H1 (cell line): ENCODE results near the gene NEURL1. TPM values are rescaled to one million over a fixed set of nuclear protein-coding genes. Genes with fewer than 3 reads are reported as not detected.

Experiments
- CTCF ChIA-PET: fragments of 300-600 bp; sonication (Branson Sonifier 250); formaldehyde crosslinking; loops from one replicate; lab custom pipeline; 2021; ENCODE audit not compliant: partially characterized antibody; lab: Charles Lee
- POLR2A ChIA-PET: fragments of 300-600 bp; sonication (Branson Sonifier 250); formaldehyde crosslinking; loops from one replicate; lab custom pipeline; 2021; ENCODE audit warnings: inconsistent platforms; ENCODE audit not compliant: partially characterized antibody; lab: Charles Lee
- DNase-seq, 2 experiments: peaks; one replicate each; pipeline versions ENCODE4 v3.0.0 to v3.0.0-alpha.2; 2010 to 2022; ENCODE audit warnings: low spot score in 2 of 2, low read depth in 1 of 2, mixed read lengths in 1 of 2
- FAIRE-seq: peaks from 2 replicates; lab custom pipeline; 2011; peaks lifted over from hg19 to GRCh38; lab: Jason Lieb, UNC
- H2AFZ ChIP-seq: 2 replicates; pipeline ENCODE4 v1.8.1; 2012; ENCODE audit warnings: low read length, inconsistent platforms
- H2AK5ac ChIP-seq: 2 replicates; pipeline ENCODE4 v1.6.1; 2013; ENCODE audit warnings: low read depth, low read length
- H2BK120ac ChIP-seq: replicated peaks from 2 replicates; pipeline ENCODE3; 2013; ENCODE audit warnings: low read depth, low read length, inconsistent platforms
- H2BK12ac ChIP-seq: 2 replicates; pipeline ENCODE4 v1.6.1; 2013; ENCODE audit warnings: low read depth, low read length
- H2BK15ac ChIP-seq: 2 replicates; pipeline ENCODE4 v1.6.1; 2013; ENCODE audit warnings: low read length
- H2BK20ac ChIP-seq: 2 replicates; pipeline ENCODE4 v1.6.1; 2013; ENCODE audit warnings: low read length
- H2BK5ac ChIP-seq: 2 replicates; pipeline ENCODE4 v1.6.1; 2013; ENCODE audit warnings: low read depth, low read length
- H3K14ac ChIP-seq: 2 replicates; pipeline ENCODE4 v1.6.1; 2013; ENCODE audit warnings: inconsistent platforms; ENCODE audit not compliant: insufficient read length
- H3K18ac ChIP-seq: 2 replicates; pipeline ENCODE4 v1.6.1; 2013; ENCODE audit warnings: low read length; ENCODE audit errors: extremely low read depth
- H3K23ac ChIP-seq: 2 replicates; pipeline ENCODE4 v1.6.1; 2013; ENCODE audit warnings: inconsistent platforms; ENCODE audit not compliant: insufficient read length
- H3K23me2 ChIP-seq: 2 replicates; pipeline ENCODE4 v1.6.1; 2013; ENCODE audit warnings: low read depth, low read length
- H3K27ac ChIP-seq: 2 replicates; pipeline ENCODE4 v1.6.1; 2011; ENCODE audit warnings: low read depth, low read length, inconsistent platforms
- H3K27me3 ChIP-seq, 4 experiments: replicated peaks in 1 of 4; 1 replicate in 1 of 4; 2 replicates in 3 of 4; pipeline versions ENCODE4 v1.6.1 to v1.8.1; 2011 to 2013; ENCODE audit warnings: low read length in 3 of 4, mild to moderate bottlenecking in 3 of 4, inconsistent platforms in 2 of 4, mixed read lengths in 2 of 4, moderate library complexity in 1 of 4; ENCODE audit not compliant: control insufficient read depth in 3 of 4, insufficient read depth in 3 of 4; ENCODE audit errors: extremely low read depth in 1 of 4
- H3K36me3 ChIP-seq, 4 experiments: 2 replicates each; pipeline versions ENCODE4 v1.6.1 to v1.8.1; 2011 to 2013; ENCODE audit warnings: mild to moderate bottlenecking in 4 of 4, low read length in 3 of 4, moderate library complexity in 2 of 4, control low read depth in 1 of 4, inconsistent platforms in 1 of 4; ENCODE audit not compliant: insufficient read depth in 4 of 4, control insufficient read depth in 2 of 4
- H3K4ac ChIP-seq: replicated peaks from 2 replicates; pipeline ENCODE3; 2013; ENCODE audit warnings: low read length, low read depth, mixed read lengths, inconsistent platforms; ENCODE audit not compliant: insufficient read length
- H3K4me1 ChIP-seq, 4 experiments: replicated peaks in 1 of 4; 1 replicate in 1 of 4; 2 replicates in 3 of 4; pipeline versions ENCODE4 v1.6.1 to v1.8.1; 2011 to 2013; ENCODE audit warnings: low read length in 3 of 4, inconsistent platforms in 2 of 4, mixed read lengths in 1 of 4; ENCODE audit not compliant: insufficient read depth in 4 of 4, control insufficient read depth in 3 of 4
- H3K4me2 ChIP-seq, 2 experiments: 2 replicates each; pipeline versions ENCODE4 v1.6.1 to v1.8.1; 2011 to 2013; ENCODE audit warnings: low read depth in 2 of 2, low read length in 2 of 2, control low read depth in 1 of 2, inconsistent platforms in 1 of 2, mild to moderate bottlenecking in 1 of 2; ENCODE audit not compliant: insufficient read depth in 1 of 2
- H3K4me3 ChIP-seq, 4 experiments: fragments of 200-600, 300-600 bp in 1 of 4; sonication (generic), shearing (Covaris generic), sonication (Bioruptor Twin) in 1 of 4; 2 replicates each; pipeline versions ENCODE4 v1.5.1 to v1.8.1; 2011 to 2016; ENCODE audit warnings: low read length in 4 of 4, low read depth in 3 of 4, control low read depth in 2 of 4, inconsistent platforms in 2 of 4, mild to moderate bottlenecking in 2 of 4, mixed read lengths in 1 of 4, moderate library complexity in 1 of 4; ENCODE audit not compliant: insufficient read depth in 2 of 4; ENCODE audit errors: extremely low read depth in 1 of 4
- H3K56ac ChIP-seq: replicated peaks from 2 replicates; pipeline ENCODE3; 2013; ENCODE audit warnings: low read depth, mild to moderate bottlenecking, mixed read lengths, low read length, inconsistent platforms; ENCODE audit not compliant: insufficient read length
- H3K79me1 ChIP-seq: 2 replicates; pipeline ENCODE4 v1.6.1; 2013; ENCODE audit warnings: low read depth, low read length, control low read depth
- H3K79me2 ChIP-seq, 2 experiments: 2 replicates each; pipeline versions ENCODE4 v1.6.1 to v1.8.1; 2012 to 2013; ENCODE audit warnings: low read length in 2 of 2, mild to moderate bottlenecking in 2 of 2, inconsistent platforms in 1 of 2; ENCODE audit not compliant: insufficient read depth in 2 of 2, control insufficient read depth in 1 of 2
- H3K9ac ChIP-seq, 4 experiments: replicated peaks in 1 of 4; 1 replicate in 1 of 4; 2 replicates in 3 of 4; pipeline versions ENCODE4 v1.6.1 to v1.8.1; 2011 to 2013; ENCODE audit warnings: low read depth in 3 of 4, low read length in 3 of 4, control low read depth in 2 of 4, mild to moderate bottlenecking in 2 of 4, moderate library complexity in 2 of 4, inconsistent platforms in 1 of 4; ENCODE audit errors: extremely low read depth in 1 of 4
- H3K9me3 ChIP-seq, 2 experiments: 2 replicates each; pipeline versions ENCODE4 v1.6.1 to v1.8.1; 2012 to 2013; ENCODE audit warnings: mild to moderate bottlenecking in 2 of 2, moderate library complexity in 2 of 2, control low read depth in 1 of 2, inconsistent platforms in 1 of 2, low read depth in 1 of 2, low read length in 1 of 2, mixed read lengths in 1 of 2; ENCODE audit not compliant: insufficient read depth in 2 of 2
- H4K20me1 ChIP-seq, 2 experiments: replicated peaks in 1 of 2; 2 replicates each; pipeline versions ENCODE3 to v1.8.1; 2011 to 2013; ENCODE audit warnings: inconsistent platforms in 2 of 2, low read length in 2 of 2, mild to moderate bottlenecking in 1 of 2; ENCODE audit not compliant: insufficient read depth in 2 of 2, control insufficient read depth in 1 of 2
- H4K5ac ChIP-seq: 2 replicates; pipeline ENCODE4 v1.6.1; 2013; ENCODE audit warnings: low read length, low read depth, mixed read lengths, inconsistent platforms; ENCODE audit not compliant: insufficient read length
- H4K8ac ChIP-seq: 2 replicates; pipeline ENCODE4 v1.8.0; 2013; ENCODE audit warnings: mild to moderate bottlenecking, moderate library complexity, low read length, inconsistent platforms; ENCODE audit not compliant: insufficient read depth; ENCODE audit errors: extremely low read depth
- H4K91ac ChIP-seq: replicated peaks from 2 replicates; pipeline ENCODE3; 2013; ENCODE audit warnings: low read length, mixed read lengths, inconsistent platforms; ENCODE audit not compliant: insufficient read length
- CREB1 ChIP-seq: IDR thresholded peaks from 2 replicates; pipeline ENCODE4 v1.6.1; 2012; ENCODE audit warnings: inconsistent platforms
- EP300 ChIP-seq, 2 experiments: IDR thresholded peaks; 1 replicate in 1 of 2; 2 replicates in 1 of 2; pipeline ENCODE4 v1.6.1; 2011 to 2012; ENCODE audit warnings: low read depth in 2 of 2, low read length in 2 of 2, mild to moderate bottlenecking in 2 of 2, borderline replicate concordance in 1 of 2, inconsistent platforms in 1 of 2, moderate library complexity in 1 of 2
- EZH2 ChIP-seq: fragments of 200-600 bp; sonication (generic); IDR thresholded peaks from 2 replicates; pipeline ENCODE4 v1.7.1; 2012; ENCODE audit warnings: low read depth, mild to moderate bottlenecking, moderate library complexity, low read length, inconsistent platforms; ENCODE audit not compliant: severe bottlenecking
- GABPA ChIP-seq: IDR thresholded peaks from 2 replicates; pipeline ENCODE4 v1.6.1; 2011; ENCODE audit warnings: mild to moderate bottlenecking, low read length, moderate library complexity, borderline replicate concordance; ENCODE audit not compliant: insufficient read depth
- GTF2F1 ChIP-seq: IDR thresholded peaks from 2 replicates; pipeline ENCODE4 v1.6.1; 2012; ENCODE audit warnings: low read depth, low read length, improper control_type of control experiment, borderline replicate concordance
- JUN ChIP-seq: IDR thresholded peaks from 2 replicates; pipeline ENCODE4 v1.6.1; 2011; ENCODE audit warnings: low read depth, mild to moderate bottlenecking, improper control_type of control experiment, low read length
- RAD21 ChIP-seq, 2 experiments: IDR thresholded peaks in 1 of 2; conservative IDR thresholded peaks in 1 of 2; 2 replicates each; pipeline ENCODE4 v1.6.1; 2011; ENCODE audit warnings: low read depth in 2 of 2, low read length in 2 of 2, improper control_type of control experiment in 1 of 2, inconsistent platforms in 1 of 2, mild to moderate bottlenecking in 1 of 2, moderate library complexity in 1 of 2
- RFX5 ChIP-seq: IDR thresholded peaks from 2 replicates; pipeline ENCODE4 v1.6.1; 2011; ENCODE audit warnings: low read depth, low read length, improper control_type of control experiment, borderline replicate concordance
- SP4 ChIP-seq: IDR thresholded peaks from 2 replicates; pipeline ENCODE4 v1.6.1; 2012; ENCODE audit warnings: low read length, inconsistent platforms
- TAF1 ChIP-seq: IDR thresholded peaks from 2 replicates; pipeline ENCODE4 v1.6.1; 2011; ENCODE audit warnings: mild to moderate bottlenecking, low read depth, low read length
- TAF7 ChIP-seq: optimal IDR thresholded peaks from 2 replicates; pipeline ENCODE3; 2011; ENCODE audit warnings: low read depth, mild to moderate bottlenecking, inconsistent platforms, low read length, moderate library complexity, borderline replicate concordance
- WGBS, 2 experiments: shearing (Covaris generic) in 1 of 2; methylation state at CpG; one replicate each; pipeline versions ENCODE4 v1.1.6 to v1.1.7; 2013 to 2015; ENCODE audit warnings: low lambda C conversion rate in 2 of 2, mixed read lengths in 2 of 2, inconsistent platforms in 1 of 2, low coverage in 1 of 2, missing lambda C conversion rate in 1 of 2; ENCODE audit not compliant: insufficient replicate concordance in 2 of 2, insufficient coverage in 1 of 2, insufficient read length in 1 of 2; ENCODE audit errors: extremely low coverage in 1 of 2, missing lambda C conversion rate in 1 of 2; 5-methylcytosine and 5-hydroxymethylcytosine counted together
- polyA plus RNA-seq, 7 experiments: library from polyadenylated mRNA; depleted of rRNA in 3 of 7; stranded (reverse) in 5 of 7; unstranded in 2 of 7; fragments of >200 nt in 5 of 7; fragments of 200-250 nt in 2 of 7; gene quantifications; 1 replicate in 5 of 7; 2 replicates in 1 of 7; 4 replicates in 1 of 7; pipeline versions ENCODE4 v1.2.1 to v1.2.3, GENCODE V29; 2011 to 2013; ENCODE audit warnings: missing spikeins in 2 of 7, mixed read lengths in 2 of 7
- total RNA-seq: library from RNA; stranded (reverse); fragmentation: NEBNext Ultra II Directional; extraction: Animal tissue kit (Norgen Biotek cat#: 25700); gene quantifications from 2 replicates; pipeline ENCODE4 v1.2.1, GENCODE V29; 2021
- TF ChIP-seq, protein P1 (sequence below): IDR thresholded peaks from 2 replicates; pipeline ENCODE4 v1.6.1; 2011; ENCODE audit warnings: low read depth, mild to moderate bottlenecking, low read length; ENCODE audit not compliant: insufficient read depth

NEURL1 gene
- total and polyA plus RNA-seq, 2 of the 8 experiments (the other 6 are each of a cell fraction or from before 2014, with no cell fraction given), result 0.54 to 0.58 TPM

DNA sequence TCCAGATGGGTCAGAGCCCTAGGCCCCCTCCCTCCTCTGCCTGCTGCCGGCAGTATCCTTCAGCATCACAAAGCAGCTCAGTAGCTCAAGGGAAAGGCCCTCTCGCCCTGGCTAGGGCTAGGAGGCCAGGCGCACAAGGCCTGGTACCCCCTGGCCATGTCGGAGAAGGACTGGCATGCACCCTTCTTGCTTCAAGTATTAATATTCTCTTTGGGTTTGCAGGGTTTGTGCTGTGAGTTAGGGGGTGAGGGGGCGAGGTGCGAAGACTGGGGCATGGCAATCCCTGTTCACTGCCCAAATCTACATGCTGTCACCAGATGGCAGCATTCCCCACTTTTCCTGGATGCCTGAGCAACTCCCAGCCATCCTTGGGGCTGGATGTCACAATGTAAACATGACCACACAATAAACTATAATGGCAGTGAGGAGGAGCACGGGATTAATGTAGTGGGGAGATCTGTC lies 105.2 kb downstream of the NEURL1 start:
- Histone ChIP-seq H4K20me1 (peaks cover 0 to 3% of the 10 kb centered on the region in 2 experiments), H2AFZ (no peak overlapping the region), H2BK5ac (no peak overlapping the region), H3K23me2 (no peaks in the 10 kb centered on the region; the same call in 1 of the 2 replicates), H3K56ac (no peak overlapping the region), H4K91ac (no peak overlapping the region), H2BK20ac (no peak overlapping the region), H2BK15ac (no peak overlapping the region), H4K8ac (no peak overlapping the region), H3K27me3 (no peaks in the 10 kb centered on the region; a peak in 2 of 7 replicates), H3K4me2 (peak overlapping the region; percentile 4 to 48; a peak in 3 of 4 replicates), H2BK12ac (no peak overlapping the region), H3K79me2 (no peaks in the 10 kb centered on the region), H3K9ac (no peak overlapping the region), H3K79me1 (no peaks in the 10 kb centered on the region), H3K9me3 (no peaks in the 10 kb centered on the region), H3K27ac (no peak overlapping the region), H3K4ac (no peak overlapping the region), H3K4me3 (no peak overlapping the region), H4K5ac (no peak overlapping the region), H3K14ac (no peak overlapping the region), H3K23ac (no peak overlapping the region), H3K18ac (no peak overlapping the region), H3K36me3 (no peaks in the 10 kb centered on the region), H3K4me1 (peaks cover 0 to 4% (median 1%) of the 10 kb centered on the region in 4 experiments; a peak in 3 of 7 replicates), H2AK5ac (no peak overlapping the region), H2BK120ac (no peak overlapping the region)
- POLR2A ChIA-PET, result interaction anchor here (0.7 to 1.7 kb wide), 3 partner anchors 9 to 82 kb away, joined by 3 to 4 read pairs (median 3); no protein-coding TSS in a partner anchor
- peak; percentile 95 for FAIRE-seq
- peak; percentile 31 to 81 for DNase-seq
- 10% methylated on average over 7 of the region's 7 CpGs; no CpG with 5 or more reads in 1 of the 2 experiments for WGBS, 2 experiments
- CTCF ChIA-PET, result interaction anchor here (0.6 to 19.1 kb wide), 37 partner anchors 9 to 309 kb away, joined by 3 to 448 read pairs (median 6); no protein-coding TSS in a partner anchor
- TF ChIP-seq CREB1 (0 out of 2 replicates have a peak, but pooled peaks have one; percentile 35), RFX5 (no peak), EP300 (IDR thresholded peaks at IDR 0.05; ENCODE audit: borderline replicate concordance in 1 of 2, low read depth in 2 of 2, low read length in 2 of 2) (no peak), TAF7 (no peak), SP4 (no peak), JUN (no peak), EZH2 (no peak), RAD21 (IDR thresholded peaks at IDR 0.05 in 1 of 2, conservative IDR thresholded peaks at IDR 0.05 in 1 of 2; ENCODE audit: low read depth in 2 of 2, low read length in 2 of 2) (peak; percentile 91 to 92), GABPA (peak; percentile 46; the same call in 1 of the 2 replicates), TAF1 (no peak), GTF2F1 (no peak)
- TF ChIP-seq, protein P1, sequence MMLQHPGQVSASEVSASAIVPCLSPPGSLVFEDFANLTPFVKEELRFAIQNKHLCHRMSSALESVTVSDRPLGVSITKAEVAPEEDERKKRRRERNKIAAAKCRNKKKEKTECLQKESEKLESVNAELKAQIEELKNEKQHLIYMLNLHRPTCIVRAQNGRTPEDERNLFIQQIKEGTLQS, result no peak
